D721Med (cell line): ENCODE measurements around the gene KNDC1.

ENCODE experiments used
- DNase-seq: peaks from one replicate; pipeline ENCODE4 v3.0.0; 2011; ENCODE audit warnings: low spot score; ENCODE audit not compliant: insufficient read length
- FAIRE-seq: peaks from 2 replicates; lab custom pipeline; 2011; peaks lifted over from hg19 to GRCh38; lab: Jason Lieb, UNC
- TF ChIP-seq, protein P1 (sequence below): IDR thresholded peaks from 2 replicates; pipeline ENCODE4 v1.5.1; 2012; ENCODE audit warnings: mild to moderate bottlenecking, control low read depth; ENCODE audit not compliant: insufficient read depth; ENCODE audit errors: missing control alignments

KNDC1 gene

DNA sequence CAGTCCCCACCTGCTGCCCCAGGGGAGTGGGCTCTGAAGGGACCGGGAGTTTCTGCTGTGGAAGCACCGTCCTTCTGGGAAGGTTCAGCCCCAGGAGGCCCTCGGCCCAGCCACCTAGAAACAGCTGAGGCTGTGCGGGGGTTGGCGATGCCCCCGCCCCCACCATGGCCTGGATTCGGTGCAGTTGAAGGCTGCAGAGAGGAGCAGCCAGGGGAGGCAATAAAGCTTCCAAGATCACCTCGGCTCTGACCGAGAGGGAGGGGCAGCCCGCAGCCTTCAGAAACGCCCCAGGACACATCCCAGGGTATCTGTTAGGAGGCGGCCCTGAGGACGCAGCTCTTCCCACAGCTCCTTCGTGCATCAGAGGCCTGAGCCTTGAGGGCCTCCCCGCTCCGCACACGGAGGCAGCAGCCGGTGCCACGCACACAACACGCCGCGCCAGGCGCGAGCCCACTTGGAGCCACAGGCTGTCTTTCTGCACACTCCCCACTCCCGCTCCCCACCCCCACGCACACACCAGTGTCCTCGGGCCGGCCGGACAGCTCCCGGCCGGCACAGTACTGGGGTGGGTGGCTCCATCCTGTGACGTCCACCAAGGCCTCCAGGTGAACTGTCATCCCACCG lies 1.6 kb downstream of the KNDC1 start:
- FAIRE-seq: no peak
- DNase-seq: no peak
- TF ChIP-seq, protein P1, sequence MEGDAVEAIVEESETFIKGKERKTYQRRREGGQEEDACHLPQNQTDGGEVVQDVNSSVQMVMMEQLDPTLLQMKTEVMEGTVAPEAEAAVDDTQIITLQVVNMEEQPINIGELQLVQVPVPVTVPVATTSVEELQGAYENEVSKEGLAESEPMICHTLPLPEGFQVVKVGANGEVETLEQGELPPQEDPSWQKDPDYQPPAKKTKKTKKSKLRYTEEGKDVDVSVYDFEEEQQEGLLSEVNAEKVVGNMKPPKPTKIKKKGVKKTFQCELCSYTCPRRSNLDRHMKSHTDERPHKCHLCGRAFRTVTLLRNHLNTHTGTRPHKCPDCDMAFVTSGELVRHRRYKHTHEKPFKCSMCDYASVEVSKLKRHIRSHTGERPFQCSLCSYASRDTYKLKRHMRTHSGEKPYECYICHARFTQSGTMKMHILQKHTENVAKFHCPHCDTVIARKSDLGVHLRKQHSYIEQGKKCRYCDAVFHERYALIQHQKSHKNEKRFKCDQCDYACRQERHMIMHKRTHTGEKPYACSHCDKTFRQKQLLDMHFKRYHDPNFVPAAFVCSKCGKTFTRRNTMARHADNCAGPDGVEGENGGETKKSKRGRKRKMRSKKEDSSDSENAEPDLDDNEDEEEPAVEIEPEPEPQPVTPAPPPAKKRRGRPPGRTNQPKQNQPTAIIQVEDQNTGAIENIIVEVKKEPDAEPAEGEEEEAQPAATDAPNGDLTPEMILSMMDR: no peak

DNA sequence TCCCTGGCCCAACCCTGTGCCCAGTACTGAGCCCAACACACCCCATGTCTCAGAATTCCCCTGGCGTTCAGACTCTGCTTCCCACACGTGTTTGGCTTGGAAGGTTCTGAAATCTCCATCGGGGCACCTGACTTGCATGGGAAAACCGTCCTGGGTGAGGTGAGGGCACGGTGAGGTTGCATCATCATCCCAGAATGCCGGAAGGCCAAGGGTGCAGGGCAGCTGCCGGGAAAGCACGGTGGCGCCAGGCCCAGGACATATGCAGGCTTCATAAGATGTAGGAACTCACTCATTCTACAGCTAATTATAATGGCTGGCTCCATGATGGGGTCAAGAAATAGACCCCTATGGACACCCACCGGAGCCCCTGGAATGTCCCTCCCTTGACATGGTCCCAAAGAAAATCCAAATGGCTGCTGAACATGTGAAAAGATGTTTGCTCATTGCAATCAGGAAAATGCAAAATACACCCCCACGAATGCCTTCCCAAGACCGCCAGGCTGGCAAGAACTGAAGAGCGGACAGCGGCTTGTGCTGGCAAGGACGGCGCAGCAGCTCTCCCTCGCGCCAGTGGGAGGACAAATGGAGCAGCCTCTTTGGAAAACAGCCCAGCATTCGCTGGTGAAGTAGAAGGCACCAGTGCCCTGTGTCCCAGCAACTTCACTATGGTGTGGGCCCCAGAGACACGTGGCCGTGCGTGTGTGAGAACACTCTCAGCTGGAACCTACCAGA lies 2.3 kb downstream of the KNDC1 start:
- TF ChIP-seq, protein P1: no peak
- FAIRE-seq (no peak), DNase-seq (no peak)

DNA sequence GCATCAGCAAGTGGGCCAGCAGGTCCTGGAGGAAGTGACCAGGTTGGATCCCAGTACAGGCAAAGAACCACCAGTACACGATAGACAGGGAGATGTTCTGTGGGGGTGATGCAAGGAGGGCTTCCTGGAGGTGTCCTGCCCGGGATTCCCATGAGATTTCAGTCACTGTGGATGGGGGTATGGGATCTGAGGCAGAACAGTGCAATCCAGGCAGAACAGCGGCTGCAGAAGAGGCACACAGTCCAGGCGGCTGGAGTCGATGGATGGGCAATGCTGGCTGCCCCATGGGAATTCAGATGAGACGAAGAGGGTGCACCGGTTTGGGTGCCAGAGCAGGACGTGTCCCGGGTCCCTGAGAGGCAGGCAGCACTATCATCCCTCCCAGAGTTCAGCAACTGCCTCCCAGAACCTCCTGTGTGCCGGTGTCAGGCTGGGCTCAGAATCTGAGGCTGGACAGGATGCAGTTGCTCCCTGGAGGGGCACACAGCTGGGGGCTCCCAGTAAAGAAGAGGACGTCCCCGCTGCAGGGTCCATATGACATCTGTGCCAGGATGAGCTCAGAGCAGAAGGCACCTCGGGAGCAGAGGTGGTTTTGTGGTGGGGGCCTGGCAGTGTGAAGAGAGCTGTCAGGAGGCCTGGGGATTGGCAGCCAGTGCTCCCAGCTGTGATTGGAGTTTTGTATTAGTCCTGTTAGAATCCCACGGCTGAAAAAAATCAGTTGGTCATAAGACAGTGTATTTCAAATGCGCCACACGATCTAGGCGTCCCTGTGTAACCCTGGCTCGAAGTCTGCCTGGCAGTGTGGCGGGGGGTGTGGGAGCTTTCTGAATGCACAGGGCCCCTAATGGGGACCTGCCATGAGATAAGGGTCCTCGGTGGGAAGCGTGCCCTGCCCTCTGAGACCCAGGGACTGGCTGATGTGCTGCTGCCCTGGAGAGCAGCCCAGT lies 3.2 kb downstream of the KNDC1 start:
- no peak for DNase-seq

DNA sequence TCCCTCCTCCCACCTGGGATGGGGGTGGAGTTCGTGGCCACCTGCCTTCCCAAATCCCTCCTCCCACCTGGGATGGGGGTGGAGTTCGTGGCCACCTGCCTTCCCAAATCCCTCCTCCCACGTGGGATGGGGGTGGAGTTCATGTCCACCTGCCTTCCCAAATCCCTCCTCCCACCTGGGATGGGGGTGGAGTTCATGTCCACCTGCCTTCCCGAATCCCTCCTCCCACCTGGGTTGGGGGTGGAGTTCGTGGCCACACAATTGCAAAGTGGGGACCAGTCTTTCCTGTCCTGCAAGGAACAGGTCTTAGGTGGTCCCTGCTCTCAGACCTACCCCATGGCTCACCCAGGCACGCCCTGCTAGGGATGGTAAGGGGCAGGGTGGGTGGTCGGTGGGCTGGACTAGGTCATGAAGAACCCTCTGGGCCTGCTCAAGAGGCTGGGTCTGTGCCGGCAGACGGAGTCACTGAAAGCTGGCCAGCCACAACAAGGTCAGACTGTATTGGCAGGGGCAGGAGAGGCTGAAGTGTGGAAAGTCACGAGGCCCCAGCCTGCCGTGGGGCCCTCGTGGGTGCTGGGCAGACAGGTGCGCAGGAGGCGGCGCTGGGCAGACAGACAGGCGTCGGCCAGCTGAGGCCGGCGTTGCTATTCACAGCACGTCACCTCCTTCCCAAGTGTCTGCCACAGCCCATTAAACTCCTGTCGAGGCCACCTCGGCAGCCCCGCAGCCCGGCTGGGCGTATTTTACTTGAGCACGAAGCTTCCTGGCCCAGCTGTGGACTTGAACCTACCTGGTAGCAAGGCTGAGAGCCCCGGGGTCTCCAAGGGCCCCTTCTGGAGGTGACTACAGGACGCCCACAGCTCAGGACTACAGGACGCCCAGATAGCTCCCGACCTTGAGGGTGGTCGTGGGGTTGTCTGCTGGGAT lies 4.1 kb downstream of the KNDC1 start:
- FAIRE-seq (no peak), DNase-seq (no peak)
- TF ChIP-seq, protein P1: no peak

More for the DNA sequence above, 3.2 kb downstream of the KNDC1 start:
- no peak for FAIRE-seq
- TF ChIP-seq, protein P1: no peak

DNA sequence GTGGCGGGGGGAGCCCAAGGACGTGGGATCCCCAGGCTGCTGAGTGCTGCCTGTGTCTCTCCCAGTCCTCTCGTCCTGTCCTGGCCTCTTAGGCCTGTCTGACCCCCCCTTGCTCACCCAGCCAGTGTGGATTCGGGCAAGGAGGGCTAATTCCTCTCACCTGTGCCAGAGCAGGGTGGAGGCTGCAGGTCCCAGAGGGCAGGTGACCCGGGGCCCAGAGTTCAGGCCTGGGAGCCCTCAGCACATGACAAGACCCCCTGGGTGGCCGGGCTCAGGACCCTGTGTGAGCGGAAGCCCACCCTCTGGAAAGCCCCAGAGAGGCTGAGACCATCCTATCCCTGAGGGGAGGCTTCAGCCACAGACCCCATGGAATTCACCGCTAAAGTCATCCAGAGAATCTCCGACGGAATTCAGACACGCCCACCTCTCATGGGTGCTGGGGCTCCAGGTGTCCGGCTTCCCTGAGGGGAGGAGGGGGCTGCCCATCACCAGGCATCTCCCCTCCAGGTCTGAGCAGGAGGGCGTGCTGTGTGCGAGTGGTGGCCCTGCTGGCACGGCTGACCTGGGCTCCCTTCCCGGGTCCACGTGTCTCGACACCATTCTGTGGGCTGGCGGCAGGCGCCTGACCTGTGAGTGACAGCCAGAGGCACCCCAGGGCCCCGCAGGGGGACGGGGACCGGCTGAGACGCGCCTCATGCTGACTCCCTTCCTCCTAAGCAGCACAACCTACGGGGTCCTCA lies 5.0 kb downstream of the KNDC1 start:
- FAIRE-seq: no peak
- DNase-seq: no peak
- TF ChIP-seq, protein P1: no peak
